Posterior vena cava (tissue), 2 donors: Measurements from ENCODE around the gene RAD51D. TPM values are rescaled to one million over a fixed set of nuclear protein-coding genes. Genes with fewer than 3 reads are reported as not detected.
"Not testable (repeated sequence)": the region's sequence is repeated elsewhere in the genome, so short reads cannot be mapped to it uniquely, and the experiment has no call there.

Source experiments
- DNase-seq: peaks from one replicate; pipeline ENCODE4 v3.0.0-alpha.2; 2020; ENCODE audit warnings: low spot score
- intact Hi-C, 2 donors: fragments of 100-400 bp; cut with DNase I; formaldehyde crosslinking; loops; one replicate each; pipeline versions ENCODE4 v1.14.1 to v1.14.2; 2022 to 2023
- total RNA-seq, 2 donors: library from RNA; stranded (reverse); fragmentation: NEBNext Ultra II Directional; extraction: Animal tissue kit (Norgen Biotek cat#: 25700); gene quantifications; one replicate each; pipeline ENCODE4 v1.2.1, GENCODE V29; 2021
- donor health status: DM: yes; HTN: yes; CAD: no.
- donor health status: DM: yes; HTN: yes; CAD: no.

Gene RAD51D
- total RNA-seq, 2 donors from 2014 or later: 10.5 to 10.8 TPM

DNA sequence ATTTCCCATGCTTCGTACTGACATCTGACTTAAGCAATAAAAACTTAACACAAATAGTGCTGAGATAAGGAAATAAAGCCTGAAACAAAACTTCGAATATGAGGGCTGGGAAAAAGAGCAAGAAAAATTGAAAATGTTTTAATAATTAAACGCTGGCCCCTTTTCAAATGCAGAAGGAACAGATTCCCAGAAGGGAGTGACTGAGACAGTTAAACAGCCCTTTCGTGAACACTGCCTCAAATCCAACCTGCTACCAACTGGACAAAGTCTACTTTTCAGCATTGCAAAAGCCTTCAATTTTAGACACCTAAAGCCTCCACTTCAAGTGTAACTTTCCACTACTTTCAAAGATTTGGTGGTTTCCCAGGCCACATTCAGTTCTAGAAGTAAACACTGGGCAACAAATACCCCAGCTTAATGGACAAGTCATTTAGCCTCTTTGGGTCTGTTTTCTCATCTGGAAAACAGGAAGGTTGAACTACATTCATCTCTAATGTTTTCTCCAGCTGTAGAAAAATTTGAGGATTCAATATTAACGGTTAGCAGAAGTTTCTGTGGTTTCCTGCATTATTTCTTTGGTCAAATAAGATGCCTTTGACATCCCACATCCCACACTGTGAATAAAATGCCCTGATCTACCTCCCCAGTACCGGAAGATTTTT, 68.0 kb downstream of the RAD51D start:
- no peak for DNase-seq
- intact Hi-C loops: no loop called here

GRCh38 chr17:35051183-35051578, 68.5 kb downstream of the RAD51D start:
- intact Hi-C loops: no loop called here
- no peak for DNase-seq

GRCh38 chr17:35050170-35050569, 69.5 kb downstream of the RAD51D start:
- DNase-seq: no peak
- intact Hi-C loops: no loop called here

- intact Hi-C loops: no loop called here
- DNase-seq: no peak
Observed at GRCh38 chr17:35048685-35049379, 70.8 kb downstream of the RAD51D start.

DNA sequence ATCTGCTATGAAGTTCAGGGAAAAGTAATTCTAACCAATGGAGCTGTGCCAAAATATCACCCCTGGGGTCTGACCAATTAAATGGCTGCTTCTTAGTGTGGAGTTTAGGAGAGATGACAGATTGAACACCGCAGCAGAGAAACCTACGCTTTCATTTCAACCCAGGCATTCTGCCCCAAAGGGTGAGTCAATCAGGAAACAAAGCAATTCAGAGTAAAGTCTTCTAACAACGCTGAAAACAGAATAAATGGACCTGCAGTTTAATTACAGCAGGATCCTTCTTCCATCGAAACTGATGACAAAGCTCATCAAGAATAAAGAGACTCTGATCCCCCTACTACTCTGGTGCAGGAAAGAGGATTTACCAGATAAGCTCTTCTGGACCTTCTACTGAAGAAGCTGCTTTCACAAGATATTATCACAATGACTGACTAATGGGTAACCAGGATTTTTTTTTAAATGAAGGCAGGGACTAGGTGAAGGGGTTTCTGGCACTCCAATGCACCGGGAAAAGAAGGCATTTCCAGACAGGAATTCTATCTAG, 72.8 kb downstream of the RAD51D start:
- intact Hi-C loops: no loop called here
- no peak for DNase-seq

DNA sequence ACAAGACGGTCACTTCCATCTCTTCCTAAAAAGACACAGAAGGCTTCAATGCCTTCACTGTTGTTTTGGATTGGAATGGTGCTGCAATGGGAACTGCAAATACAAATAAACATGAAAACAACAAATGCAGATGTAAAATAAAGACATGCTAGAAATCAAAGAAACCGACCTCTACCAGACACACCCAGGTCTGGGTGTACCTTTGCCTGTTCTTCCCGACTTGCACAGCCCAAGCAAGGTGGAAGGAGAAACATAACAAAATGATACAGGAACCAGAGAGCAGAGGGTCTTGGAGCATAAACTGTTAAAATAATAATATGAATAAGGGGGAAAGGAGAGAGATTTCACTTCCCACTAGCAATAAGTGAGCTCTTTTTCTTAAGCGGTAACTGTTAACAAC, 73.4 kb downstream of the RAD51D start:
- no peak for DNase-seq
- intact Hi-C loops: no loop called here

DNA sequence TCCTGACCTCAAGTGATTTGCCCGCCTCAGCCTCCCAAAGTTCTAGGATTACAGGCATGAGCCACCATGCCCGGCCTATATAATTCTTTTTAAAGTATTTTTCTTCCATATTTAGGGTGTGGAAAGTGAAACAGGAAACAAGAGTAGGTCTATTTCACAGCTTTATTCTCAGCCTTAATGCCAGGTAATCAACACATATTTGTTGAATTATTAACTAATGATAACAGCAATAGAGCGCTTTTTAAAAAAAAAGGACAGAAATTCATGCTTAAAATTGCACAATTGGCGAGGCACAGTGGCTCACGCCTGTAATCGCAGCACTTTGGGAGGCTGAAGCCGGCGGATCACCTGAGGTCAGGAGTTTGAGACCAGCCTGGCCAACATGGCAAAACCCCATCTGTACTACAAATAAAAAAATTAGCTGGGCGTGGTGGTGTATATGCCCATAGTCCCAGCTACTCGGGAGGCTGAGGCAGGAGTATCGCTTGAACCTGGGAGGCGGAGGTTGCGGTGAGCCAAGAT, 74.1 kb downstream of the RAD51D start:
- intact Hi-C loops, DNase-seq: not testable (repeated sequence)

- intact Hi-C loops: no loop called here
- no peak for DNase-seq
Observed at GRCh38 chr17:35044181-35044580, 75.5 kb downstream of the RAD51D start.

Other genes starting within 250 kb of the RAD51D start
- gene CCT6B, start 158.4 kb downstream of the RAD51D start, total RNA-seq: 1 to 10 TPM; 1.8 to 2.4 TPM
- gene ZNF830, start 158.3 kb downstream of the RAD51D start, total RNA-seq: 10 to 100 TPM; 10.7 to 11.1 TPM
- 10 to 100 TPM; 27.3 to 34.3 TPM for gene LIG3, start 139.3 kb downstream of the RAD51D start, total RNA-seq
- 10 to 100 TPM; 19.8 to 23.0 TPM for gene RFFL, start 56.2 kb downstream of the RAD51D start, total RNA-seq
- gene FNDC8, start 1.8 kb upstream of the RAD51D start, total RNA-seq: not detected
- gene NLE1, start 22.4 kb upstream of the RAD51D start, total RNA-seq: 1 to 10 TPM; 8.4 to 9.1 TPM
- gene UNC45B, start 28.0 kb upstream of the RAD51D start, total RNA-seq: not detected
- gene SLC35G3, start 74.5 kb upstream of the RAD51D start, total RNA-seq: not detected
- 10 to 100 TPM; 41.6 to 46.3 TPM for gene SLFN5, start 123.2 kb upstream of the RAD51D start, total RNA-seq